ENCODE data around the gene DIP2B.

DIP2B gene

DNA sequence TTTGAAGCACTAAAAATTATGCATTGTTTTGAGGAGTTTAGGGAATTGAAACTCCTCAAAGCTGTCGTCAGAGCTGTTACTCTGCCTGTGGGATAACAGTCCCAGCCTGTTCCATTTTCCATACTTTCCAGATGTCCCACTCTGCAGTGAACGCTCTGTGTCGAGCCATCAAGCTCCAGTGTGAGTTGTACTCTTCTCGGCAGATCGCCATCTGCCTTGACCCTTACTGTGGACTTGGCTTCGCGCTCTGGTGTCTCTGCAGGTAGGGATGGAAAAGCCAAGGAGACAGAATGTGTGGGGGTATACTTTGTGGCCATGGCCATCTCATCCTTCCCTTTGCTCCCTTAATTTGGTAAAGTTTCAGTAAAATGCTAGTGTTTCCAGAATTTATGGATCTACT, 223.6 kb downstream of the DIP2B start:
- no peaks in the 10 kb centered on the region for H3K4me1 ChIP-seq (ENCODE audit: control insufficient read depth in 2 of 2, insufficient read depth in 2 of 2, low read length in 2 of 2)
- no peak overlapping the region for H3K4me3 ChIP-seq (ENCODE audit: low read length in 2 of 2)
- no peak overlapping the region for H3K27ac ChIP-seq (ENCODE audit: low read depth in 2 of 2, low read length in 2 of 2)
- H3K27me3 ChIP-seq (ENCODE audit: control insufficient read depth in 2 of 2, insufficient read depth in 2 of 2, low read length in 2 of 2), result no peaks in the 10 kb centered on the region
- H3K9me3 ChIP-seq (ENCODE audit: control insufficient read depth in 2 of 2, low read length in 2 of 2), result no peaks in the 10 kb centered on the region
- H3K9ac ChIP-seq (ENCODE audit: low read depth in 1 of 2, low read length in 2 of 2), result no peak overlapping the region
- H3K36me3 ChIP-seq (ENCODE audit: control insufficient read depth in 2 of 2, insufficient read depth in 2 of 2, low read length in 2 of 2), result peaks cover 77 to 83% of the 10 kb centered on the region in 2 donors

DNA sequence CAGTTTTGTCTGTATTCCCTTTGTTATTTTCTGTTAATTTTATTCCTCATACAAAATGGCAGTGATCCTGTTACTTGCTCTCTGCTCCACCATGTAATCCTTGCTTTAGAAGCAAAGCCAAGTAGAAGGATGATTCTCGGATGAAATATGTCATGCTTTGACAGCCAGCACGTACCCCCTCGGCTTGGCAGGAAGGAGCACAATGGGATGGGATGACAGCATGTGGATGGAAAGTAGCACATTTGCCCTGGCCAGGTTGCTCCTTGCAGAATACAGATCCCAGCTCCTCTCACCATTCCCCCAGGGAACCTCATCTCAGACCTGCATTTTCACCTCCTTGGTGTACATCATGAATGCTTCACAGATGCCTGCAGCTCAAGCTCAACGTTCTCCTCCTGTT, 224.1 kb downstream of the DIP2B start:
- Histone ChIP-seq H3K4me1 (ENCODE audit: control insufficient read depth in 2 of 2, insufficient read depth in 2 of 2, low read length in 2 of 2) (no peaks in the 10 kb centered on the region), H3K9ac (ENCODE audit: low read depth in 1 of 2, low read length in 2 of 2) (no peak overlapping the region), H3K27ac (ENCODE audit: low read depth in 2 of 2, low read length in 2 of 2) (no peak overlapping the region), H3K9me3 (ENCODE audit: control insufficient read depth in 2 of 2, low read length in 2 of 2) (no peaks in the 10 kb centered on the region), H3K27me3 (ENCODE audit: control insufficient read depth in 2 of 2, insufficient read depth in 2 of 2, low read length in 2 of 2) (no peaks in the 10 kb centered on the region), H3K4me3 (ENCODE audit: low read length in 2 of 2) (no peak overlapping the region), H3K36me3 (ENCODE audit: control insufficient read depth in 2 of 2, insufficient read depth in 2 of 2, low read length in 2 of 2) (peaks cover 77 to 83% of the 10 kb centered on the region in 2 donors)

- Histone ChIP-seq H3K9ac (ENCODE audit: low read depth in 1 of 2, low read length in 2 of 2) (no peak overlapping the region), H3K36me3 (ENCODE audit: control insufficient read depth in 2 of 2, insufficient read depth in 2 of 2, low read length in 2 of 2) (peaks cover 78 to 79% of the 10 kb centered on the region in 2 donors), H3K9me3 (ENCODE audit: control insufficient read depth in 2 of 2, low read length in 2 of 2) (no peaks in the 10 kb centered on the region)
Observed at GRCh38 chr12:50732591-50732990, 227.8 kb downstream of the DIP2B start.

DNA sequence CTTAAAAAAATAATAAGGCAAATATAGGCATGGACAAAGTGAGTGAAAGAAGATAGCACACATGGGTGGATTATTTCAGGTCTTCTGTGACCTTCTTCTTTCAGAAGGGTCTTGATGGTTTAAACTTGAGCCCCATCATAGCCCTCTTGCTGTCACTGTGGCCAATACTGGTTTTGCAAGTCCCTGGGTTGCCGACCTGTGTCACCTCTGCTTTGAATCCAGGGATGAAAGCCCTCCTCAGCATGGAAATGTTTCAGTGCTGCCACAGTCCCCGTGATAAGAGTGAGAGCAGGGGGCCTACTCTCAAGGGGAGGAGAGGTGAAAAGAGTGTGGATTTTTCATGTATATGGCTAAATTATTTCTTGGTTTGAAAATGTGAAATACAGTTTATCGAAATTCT, 228.9 kb downstream of the DIP2B start:
- H3K27ac ChIP-seq (ENCODE audit: low read depth in 2 of 2, low read length in 2 of 2), result no peak overlapping the region

More at GRCh38 chr12:50732591-50732990, 227.8 kb downstream of the DIP2B start:
- H3K27ac ChIP-seq (ENCODE audit: low read depth in 2 of 2, low read length in 2 of 2), result no peak overlapping the region
- H3K27me3 ChIP-seq (ENCODE audit: control insufficient read depth in 2 of 2, insufficient read depth in 2 of 2, low read length in 2 of 2), result no peaks in the 10 kb centered on the region
- no peak overlapping the region for H3K4me3 ChIP-seq (ENCODE audit: low read length in 2 of 2)
- no peaks in the 10 kb centered on the region for H3K4me1 ChIP-seq (ENCODE audit: control insufficient read depth in 2 of 2, insufficient read depth in 2 of 2, low read length in 2 of 2)

GRCh38 chr12:50734409-50735263, 229.9 kb downstream of the DIP2B start:
- no peaks in the 10 kb centered on the region for H3K9me3 ChIP-seq (ENCODE audit: control insufficient read depth in 2 of 2, low read length in 2 of 2)
- no peaks in the 10 kb centered on the region for H3K27me3 ChIP-seq (ENCODE audit: control insufficient read depth in 2 of 2, insufficient read depth in 2 of 2, low read length in 2 of 2)
- peaks cover 78 to 79% of the 10 kb centered on the region in 2 donors for H3K36me3 ChIP-seq (ENCODE audit: control insufficient read depth in 2 of 2, insufficient read depth in 2 of 2, low read length in 2 of 2)
- H3K27ac ChIP-seq (ENCODE audit: low read depth in 2 of 2, low read length in 2 of 2), result no peak overlapping the region
- H3K4me1 ChIP-seq (ENCODE audit: control insufficient read depth in 2 of 2, insufficient read depth in 2 of 2, low read length in 2 of 2), result no peaks in the 10 kb centered on the region
- H3K9ac ChIP-seq (ENCODE audit: low read depth in 1 of 2, low read length in 2 of 2), result no peak overlapping the region
- H3K4me3 ChIP-seq (ENCODE audit: low read length in 2 of 2), result no peak overlapping the region

More for the DNA sequence above, 228.9 kb downstream of the DIP2B start:
- H3K4me3 ChIP-seq (ENCODE audit: low read length in 2 of 2), result no peak overlapping the region
- no peaks in the 10 kb centered on the region for H3K9me3 ChIP-seq (ENCODE audit: control insufficient read depth in 2 of 2, low read length in 2 of 2)
- H3K36me3 ChIP-seq (ENCODE audit: control insufficient read depth in 2 of 2, insufficient read depth in 2 of 2, low read length in 2 of 2), result peaks cover 73 to 76% of the 10 kb centered on the region in 2 donors
- H3K27me3 ChIP-seq (ENCODE audit: control insufficient read depth in 2 of 2, insufficient read depth in 2 of 2, low read length in 2 of 2), result no peaks in the 10 kb centered on the region
- no peaks in the 10 kb centered on the region for H3K4me1 ChIP-seq (ENCODE audit: control insufficient read depth in 2 of 2, insufficient read depth in 2 of 2, low read length in 2 of 2)
- no peak overlapping the region for H3K9ac ChIP-seq (ENCODE audit: low read depth in 1 of 2, low read length in 2 of 2)

DNA sequence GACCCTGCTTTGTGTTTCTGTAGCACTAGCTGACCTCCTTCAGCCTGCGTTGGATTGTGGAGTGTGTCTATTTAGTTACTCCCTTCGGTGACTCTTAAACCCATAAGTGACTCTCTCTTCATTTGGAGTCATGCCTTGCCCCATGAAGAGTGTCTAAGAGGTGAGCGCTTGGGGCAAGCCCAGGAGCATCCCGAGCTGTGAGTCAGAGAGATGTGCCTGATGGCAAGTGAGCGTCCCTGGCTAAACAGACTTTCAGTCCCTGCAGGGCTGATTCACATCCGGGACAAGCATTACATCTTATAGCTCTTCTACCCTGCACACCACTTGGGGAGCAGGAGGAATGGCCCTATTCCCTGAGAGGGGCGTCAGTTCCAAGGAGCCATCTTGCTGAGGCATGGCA, 234.8 kb downstream of the DIP2B start:
- H3K27ac ChIP-seq (ENCODE audit: low read depth in 2 of 2, low read length in 2 of 2), result no peak overlapping the region
- H3K36me3 ChIP-seq (ENCODE audit: control insufficient read depth in 2 of 2, insufficient read depth in 2 of 2, low read length in 2 of 2), result peaks cover 69 to 72% of the 10 kb centered on the region in 2 donors
- H3K9me3 ChIP-seq (ENCODE audit: control insufficient read depth in 2 of 2, low read length in 2 of 2), result no peaks in the 10 kb centered on the region
- no peak overlapping the region for H3K9ac ChIP-seq (ENCODE audit: low read depth in 1 of 2, low read length in 2 of 2)
- H3K27me3 ChIP-seq (ENCODE audit: control insufficient read depth in 2 of 2, insufficient read depth in 2 of 2, low read length in 2 of 2), result no peaks in the 10 kb centered on the region
- no peak overlapping the region for H3K4me3 ChIP-seq (ENCODE audit: low read length in 2 of 2)
- H3K4me1 ChIP-seq (ENCODE audit: control insufficient read depth in 2 of 2, insufficient read depth in 2 of 2, low read length in 2 of 2), result no peaks in the 10 kb centered on the region

DNA sequence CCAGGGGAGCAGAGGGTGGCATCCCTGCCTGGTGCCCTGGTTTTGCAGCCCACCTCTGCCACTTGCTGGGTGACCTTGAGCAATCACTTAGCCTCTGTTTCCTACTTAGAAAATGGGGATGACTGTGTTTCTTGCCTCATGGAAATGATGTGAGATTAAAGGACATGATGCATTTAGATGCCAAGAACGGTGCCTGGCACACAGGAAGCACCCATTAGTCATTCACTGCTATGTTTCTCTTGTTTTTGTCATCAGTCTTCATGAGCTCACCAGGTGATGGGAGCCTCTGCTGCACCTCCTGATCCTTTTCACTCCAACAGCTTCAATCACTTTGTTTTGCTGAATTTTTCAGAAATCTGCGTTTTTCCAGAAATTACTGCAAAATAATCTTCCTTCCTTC, 235.5 kb downstream of the DIP2B start:
- H3K36me3 ChIP-seq (ENCODE audit: control insufficient read depth in 2 of 2, insufficient read depth in 2 of 2, low read length in 2 of 2), result peaks cover 69 to 74% of the 10 kb centered on the region in 2 donors
- H3K27me3 ChIP-seq (ENCODE audit: control insufficient read depth in 2 of 2, insufficient read depth in 2 of 2, low read length in 2 of 2), result no peaks in the 10 kb centered on the region
- no peaks in the 10 kb centered on the region for H3K4me1 ChIP-seq (ENCODE audit: control insufficient read depth in 2 of 2, insufficient read depth in 2 of 2, low read length in 2 of 2)
- H3K4me3 ChIP-seq (ENCODE audit: low read length in 2 of 2), result no peak overlapping the region
- H3K27ac ChIP-seq (ENCODE audit: low read depth in 2 of 2, low read length in 2 of 2), result no peak overlapping the region
- H3K9ac ChIP-seq (ENCODE audit: low read depth in 1 of 2, low read length in 2 of 2), result no peak overlapping the region
- H3K9me3 ChIP-seq (ENCODE audit: control insufficient read depth in 2 of 2, low read length in 2 of 2), result no peaks in the 10 kb centered on the region

DNA sequence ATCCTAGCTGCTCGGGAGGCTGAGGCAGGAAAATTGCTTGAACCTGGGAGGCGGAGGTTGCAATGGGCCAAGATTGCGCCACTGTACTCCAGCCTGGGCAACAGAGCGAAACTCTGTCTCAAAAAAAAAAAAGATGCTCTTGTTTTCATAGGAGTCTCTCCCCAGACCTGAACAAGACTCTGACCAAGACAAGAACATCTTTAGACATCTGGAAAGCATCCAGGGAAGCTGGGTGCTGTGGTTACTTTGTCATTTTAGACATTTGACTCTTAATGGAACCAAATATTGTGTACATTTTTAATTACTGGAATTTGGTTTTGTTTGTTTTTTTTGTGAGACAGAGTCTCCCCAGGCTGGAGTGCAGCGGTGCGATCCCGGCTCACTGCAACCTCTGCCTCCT, 238.0 kb downstream of the DIP2B start:
- Histone ChIP-seq H3K9me3 (ENCODE audit: control insufficient read depth in 2 of 2, low read length in 2 of 2) (no peaks in the 10 kb centered on the region), H3K4me1 (ENCODE audit: control insufficient read depth in 2 of 2, insufficient read depth in 2 of 2, low read length in 2 of 2) (no peaks in the 10 kb centered on the region), H3K36me3 (ENCODE audit: control insufficient read depth in 2 of 2, insufficient read depth in 2 of 2, low read length in 2 of 2) (peaks cover 65 to 78% of the 10 kb centered on the region in 2 donors), H3K27me3 (ENCODE audit: control insufficient read depth in 2 of 2, insufficient read depth in 2 of 2, low read length in 2 of 2) (no peaks in the 10 kb centered on the region), H3K9ac (ENCODE audit: low read depth in 1 of 2, low read length in 2 of 2) (no peak overlapping the region), H3K27ac (ENCODE audit: low read depth in 2 of 2, low read length in 2 of 2) (no peak overlapping the region), H3K4me3 (ENCODE audit: low read length in 2 of 2) (no peak overlapping the region)

DNA sequence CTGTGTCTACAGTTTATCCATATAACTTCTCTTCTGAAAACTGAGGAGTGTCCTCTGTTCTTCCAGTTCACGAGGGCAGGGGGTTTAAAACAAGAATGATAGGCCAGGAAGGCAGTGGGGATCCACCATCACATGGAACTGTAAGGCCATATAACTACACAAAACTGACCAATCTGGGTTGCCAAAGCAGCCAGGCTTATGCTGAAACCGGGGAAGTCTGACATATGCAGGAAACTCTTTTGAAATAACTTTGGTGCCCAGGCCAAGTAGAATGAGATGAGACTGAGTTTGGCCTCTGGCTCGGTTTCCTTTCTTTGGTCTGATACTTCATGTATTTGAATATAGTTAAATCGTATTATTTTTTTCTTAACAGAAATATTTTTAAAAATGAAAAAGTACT, 241.1 kb downstream of the DIP2B start:
- Histone ChIP-seq H3K9me3 (ENCODE audit: control insufficient read depth in 2 of 2, low read length in 2 of 2) (no peaks in the 10 kb centered on the region), H3K27me3 (ENCODE audit: control insufficient read depth in 2 of 2, insufficient read depth in 2 of 2, low read length in 2 of 2) (no peaks in the 10 kb centered on the region), H3K36me3 (ENCODE audit: control insufficient read depth in 2 of 2, insufficient read depth in 2 of 2, low read length in 2 of 2) (peaks cover 46 to 60% of the 10 kb centered on the region in 2 donors), H3K27ac (ENCODE audit: low read depth in 2 of 2, low read length in 2 of 2) (no peak overlapping the region), H3K4me1 (ENCODE audit: control insufficient read depth in 2 of 2, insufficient read depth in 2 of 2, low read length in 2 of 2) (no peaks in the 10 kb centered on the region), H3K9ac (ENCODE audit: low read depth in 1 of 2, low read length in 2 of 2) (no peak overlapping the region), H3K4me3 (ENCODE audit: low read length in 2 of 2) (no peak overlapping the region)

- H3K9ac ChIP-seq (ENCODE audit: low read depth in 1 of 2, low read length in 2 of 2), result no peak overlapping the region
- H3K4me1 ChIP-seq (ENCODE audit: control insufficient read depth in 2 of 2, insufficient read depth in 2 of 2, low read length in 2 of 2), result no peaks in the 10 kb centered on the region
- peaks cover 41 to 55% of the 10 kb centered on the region in 2 donors for H3K36me3 ChIP-seq (ENCODE audit: control insufficient read depth in 2 of 2, insufficient read depth in 2 of 2, low read length in 2 of 2)
- no peak overlapping the region for H3K27ac ChIP-seq (ENCODE audit: low read depth in 2 of 2, low read length in 2 of 2)
- no peak overlapping the region for H3K4me3 ChIP-seq (ENCODE audit: low read length in 2 of 2)
- no peaks in the 10 kb centered on the region for H3K27me3 ChIP-seq (ENCODE audit: control insufficient read depth in 2 of 2, insufficient read depth in 2 of 2, low read length in 2 of 2)
- H3K9me3 ChIP-seq (ENCODE audit: control insufficient read depth in 2 of 2, low read length in 2 of 2), result no peaks in the 10 kb centered on the region
Observed at GRCh38 chr12:50746431-50746830, 241.6 kb downstream of the DIP2B start.

Data from mucosa of rectum (tissue), 2 donors.